ENCODE data around the gene MZF1.

The MZF1 gene

GRCh38 chr19:58555369-58555885 is 17.7 kb downstream of the MZF1 start:
- TF ChIP-seq, protein P1, sequence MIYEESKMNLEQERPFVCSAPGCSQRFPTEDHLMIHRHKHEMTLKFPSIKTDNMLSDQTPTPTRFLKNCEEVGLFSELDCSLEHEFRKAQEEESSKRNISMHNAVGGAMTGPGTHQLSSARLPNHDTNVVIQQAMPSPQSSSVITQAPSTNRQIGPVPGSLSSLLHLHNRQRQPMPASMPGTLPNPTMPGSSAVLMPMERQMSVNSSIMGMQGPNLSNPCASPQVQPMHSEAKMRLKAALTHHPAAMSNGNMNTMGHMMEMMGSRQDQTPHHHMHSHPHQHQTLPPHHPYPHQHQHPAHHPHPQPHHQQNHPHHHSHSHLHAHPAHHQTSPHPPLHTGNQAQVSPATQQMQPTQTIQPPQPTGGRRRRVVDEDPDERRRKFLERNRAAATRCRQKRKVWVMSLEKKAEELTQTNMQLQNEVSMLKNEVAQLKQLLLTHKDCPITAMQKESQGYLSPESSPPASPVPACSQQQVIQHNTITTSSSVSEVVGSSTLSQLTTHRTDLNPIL (CRISPR knock-in tag; IDR thresholded peaks at IDR 0.05; ENCODE audit: low read depth): 0 out of 2 replicates have a peak, but pooled peaks have one; percentile 5
- TF ChIP-seq OSR1 (CRISPR knock-in tag; IDR thresholded peaks at IDR 0.05): no peak
- no peak for ATAC-seq

DNA sequence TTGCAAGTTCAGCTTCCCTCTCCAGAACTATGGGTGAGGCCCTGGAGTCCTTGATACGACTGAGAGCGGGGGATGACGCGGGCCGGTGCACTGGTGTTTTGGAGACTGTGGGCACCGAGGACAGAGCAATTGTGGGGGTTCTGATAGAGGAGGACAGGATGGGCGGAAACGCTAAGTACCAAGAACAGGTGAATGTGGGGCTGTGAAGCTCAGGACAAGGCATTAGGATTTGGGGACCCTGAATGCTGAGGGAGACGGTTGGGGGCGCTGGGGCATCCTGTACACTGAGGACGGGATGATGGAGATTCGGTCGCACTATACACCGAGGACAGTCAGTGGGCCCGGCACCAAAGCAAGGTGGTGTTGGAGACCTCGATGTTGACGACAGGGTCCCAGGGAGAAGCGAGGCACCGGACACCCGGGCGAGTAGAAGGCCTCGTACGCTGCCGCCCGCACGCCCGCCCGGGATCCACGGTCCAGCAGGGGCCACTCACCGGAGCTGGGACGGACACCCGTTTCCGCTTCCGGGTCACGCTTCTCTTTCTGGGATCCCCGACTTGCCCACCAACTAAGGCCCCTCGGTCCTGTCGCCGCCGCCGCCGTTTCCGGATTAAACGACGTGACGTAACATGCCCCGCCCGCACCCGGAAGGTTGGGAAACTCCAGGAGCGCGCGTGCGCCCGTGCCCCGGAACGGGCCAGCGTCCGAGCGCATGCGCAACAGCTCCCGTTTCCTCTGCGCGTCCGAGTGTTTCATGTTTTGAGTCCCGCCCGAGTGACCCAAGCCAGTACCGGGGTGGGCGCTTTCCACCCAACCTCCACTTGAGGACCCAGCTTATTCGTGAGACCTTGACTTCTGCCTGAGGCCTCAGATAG is 18.4 kb downstream of the MZF1 start, which contains the start of gene CHMP2A:
CHMP2A (minus strand) TSS at position 612 of the 875 bp plus-strand sequence. CDS start 893 bp downstream, outside the sequence.
- peak; percentile 61 for ATAC-seq
- TF ChIP-seq, protein P2, sequence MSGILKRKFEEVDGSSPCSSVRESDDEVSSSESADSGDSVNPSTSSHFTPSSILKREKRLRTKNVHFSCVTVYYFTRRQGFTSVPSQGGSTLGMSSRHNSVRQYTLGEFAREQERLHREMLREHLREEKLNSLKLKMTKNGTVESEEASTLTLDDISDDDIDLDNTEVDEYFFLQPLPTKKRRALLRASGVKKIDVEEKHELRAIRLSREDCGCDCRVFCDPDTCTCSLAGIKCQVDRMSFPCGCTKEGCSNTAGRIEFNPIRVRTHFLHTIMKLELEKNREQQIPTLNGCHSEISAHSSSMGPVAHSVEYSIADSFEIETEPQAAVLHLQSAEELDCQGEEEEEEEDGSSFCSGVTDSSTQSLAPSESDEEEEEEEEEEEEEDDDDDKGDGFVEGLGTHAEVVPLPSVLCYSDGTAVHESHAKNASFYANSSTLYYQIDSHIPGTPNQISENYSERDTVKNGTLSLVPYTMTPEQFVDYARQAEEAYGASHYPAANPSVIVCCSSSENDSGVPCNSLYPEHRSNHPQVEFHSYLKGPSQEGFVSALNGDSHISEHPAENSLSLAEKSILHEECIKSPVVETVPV (CRISPR knock-in tag; IDR thresholded peaks at IDR 0.05): peak; percentile 18; the same call in 1 of the 2 replicates
- TF ChIP-seq SNAI2 (CRISPR knock-in tag; IDR thresholded peaks at IDR 0.05) (peak; percentile 54; the same call in 1 of the 2 replicates), ZNF8 (CRISPR knock-in tag; IDR thresholded peaks at IDR 0.05) (no peak), CSDC2 (CRISPR knock-in tag; IDR thresholded peaks at IDR 0.05) (no peak), ZNF565 (CRISPR knock-in tag; conservative IDR thresholded peaks at IDR 0.05; ENCODE audit: low read depth) (no peak), PATZ1 (CRISPR knock-in tag; IDR thresholded peaks at IDR 0.05; ENCODE audit: borderline replicate concordance) (peak; percentile 26; the same call in 1 of the 2 replicates), OSR1 (CRISPR knock-in tag; IDR thresholded peaks at IDR 0.05) (no peak), ESRRG (CRISPR knock-in tag; IDR thresholded peaks at IDR 0.05) (peak; percentile 45; the same call in 1 of the 2 replicates), GLIS3 (CRISPR knock-in tag; IDR thresholded peaks at IDR 0.05) (peak; percentile 90), TOX (CRISPR knock-in tag; IDR thresholded peaks at IDR 0.05; ENCODE audit: borderline replicate concordance) (peak; percentile 53; the same call in 1 of the 2 replicates), ZFP3 (CRISPR knock-in tag; IDR thresholded peaks at IDR 0.05) (0 out of 2 replicates have a peak, but pooled peaks have one; percentile 56), BACH2 (CRISPR knock-in tag; IDR thresholded peaks at IDR 0.05; ENCODE audit: borderline replicate concordance) (no peak), POU6F1 (CRISPR knock-in tag; IDR thresholded peaks at IDR 0.05; ENCODE audit: borderline replicate concordance, low read depth) (peak; percentile 71; the same call in 1 of the 2 replicates), ZNF70 (CRISPR knock-in tag; IDR thresholded peaks at IDR 0.05) (0 out of 2 replicates have a peak, but pooled peaks have one; percentile 30), ZFP30 (CRISPR knock-in tag; IDR thresholded peaks at IDR 0.05) (no peak)
- TF ChIP-seq, protein P1 (CRISPR knock-in tag; IDR thresholded peaks at IDR 0.05; ENCODE audit: low read depth): 0 out of 2 replicates have a peak, but pooled peaks have one; percentile 7

DNA sequence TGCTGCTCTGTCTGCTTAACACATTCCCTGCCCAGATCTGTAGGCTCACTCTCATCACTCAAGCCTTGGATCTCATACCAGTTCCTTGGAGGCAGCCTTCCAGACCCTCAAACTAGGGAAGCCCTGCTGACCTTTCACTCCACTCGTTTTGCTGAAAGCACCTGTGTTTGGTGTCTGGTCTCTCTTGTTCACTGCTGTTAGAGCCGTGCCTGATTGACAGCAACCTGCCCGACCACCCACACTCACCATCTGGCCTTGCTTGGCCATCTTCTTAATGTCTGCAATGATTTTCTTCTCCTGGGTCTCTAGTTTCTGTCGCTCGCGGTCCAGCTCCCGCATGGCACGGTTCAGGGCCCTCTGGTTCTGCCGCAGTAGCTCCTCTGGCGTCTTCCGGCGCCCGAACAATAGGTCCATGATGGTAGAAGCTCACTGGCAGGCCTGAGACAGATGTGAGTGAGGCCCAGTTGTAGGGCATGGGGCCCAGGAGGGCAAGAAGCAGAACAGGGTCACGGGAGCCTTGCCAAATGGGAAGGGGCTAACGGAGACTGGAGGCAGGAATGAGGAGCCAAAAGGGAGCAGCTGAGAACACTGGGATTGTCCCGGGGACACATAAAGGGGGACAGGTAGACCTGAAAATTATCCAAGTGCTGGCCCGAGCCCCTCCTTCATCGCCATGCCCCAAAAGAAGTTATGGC is 19.2 kb downstream of the MZF1 start:
- TF ChIP-seq ZNF565 (CRISPR knock-in tag; conservative IDR thresholded peaks at IDR 0.05; ENCODE audit: low read depth): no peak
- TF ChIP-seq, protein P1 (CRISPR knock-in tag; IDR thresholded peaks at IDR 0.05; ENCODE audit: low read depth): no peak
- no peak for TF ChIP-seq ISL1 (CRISPR knock-in tag; IDR thresholded peaks at IDR 0.05)
- TF ChIP-seq ESRRG (CRISPR knock-in tag; IDR thresholded peaks at IDR 0.05): no peak
- no peak for TF ChIP-seq SNAI2 (CRISPR knock-in tag; IDR thresholded peaks at IDR 0.05)
- TF ChIP-seq ZFP3 (CRISPR knock-in tag; IDR thresholded peaks at IDR 0.05): no peak
- no peak for TF ChIP-seq PATZ1 (CRISPR knock-in tag; IDR thresholded peaks at IDR 0.05; ENCODE audit: borderline replicate concordance)
- ATAC-seq: peak; percentile 0; the same call in 2 of the 3 replicates

Measured in SK-N-SH treated with all-trans-retinoic acid at 6 μM for 48 hours (cell line).